Hematopoietic multipotent progenitor cell (in vitro differentiated cells): ENCODE results near the gene PGLYRP1. TPM values are rescaled to one million over a fixed set of nuclear protein-coding genes. Genes with fewer than 3 reads are reported as not detected.

Experiments used
- DNase-seq, 3 donors: peaks; one replicate each; pipeline ENCODE4 v3.0.0-alpha.2; 2011 to 2015; ENCODE audit warnings: low read depth in 2 of 3, low spot score in 2 of 3
- total RNA-seq: library from RNA; depleted of rRNA; stranded (reverse); fragments of >200 nt; gene quantifications from one replicate; pipeline ENCODE4 v1.2.3, GENCODE V29; 2012

Gene PGLYRP1
- total RNA-seq, 1 donor, result 1.3 TPM

DNA sequence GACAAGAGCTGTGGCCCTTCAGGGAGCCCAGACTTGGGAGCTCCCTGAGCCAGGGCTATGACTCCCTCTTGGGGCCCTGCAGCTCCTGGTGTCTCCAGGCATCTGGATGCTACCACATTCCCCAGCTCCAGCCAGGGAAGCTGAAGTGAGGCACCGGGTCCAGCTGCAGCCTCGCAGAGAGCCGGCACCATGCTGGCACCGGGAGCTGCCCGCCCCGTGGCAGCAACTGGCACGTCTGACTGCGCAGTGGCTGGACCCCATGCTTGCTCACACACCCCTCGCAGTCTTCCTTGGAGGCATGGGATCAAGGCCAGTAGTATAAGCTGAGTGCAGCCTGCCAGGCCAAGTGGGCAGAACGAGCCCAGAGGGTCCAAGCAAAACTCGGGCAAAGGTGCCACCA lies 10.5 kb upstream of the PGLYRP1 start:
- no peak for DNase-seq

- DNase-seq, result no peak
These were observed 9.8 kb upstream of the PGLYRP1 start for GRCh38 chr19:46032597-46033025.

- no peak for DNase-seq
These were observed 9.1 kb upstream of the PGLYRP1 start for GRCh38 chr19:46031781-46032596.

DNA sequence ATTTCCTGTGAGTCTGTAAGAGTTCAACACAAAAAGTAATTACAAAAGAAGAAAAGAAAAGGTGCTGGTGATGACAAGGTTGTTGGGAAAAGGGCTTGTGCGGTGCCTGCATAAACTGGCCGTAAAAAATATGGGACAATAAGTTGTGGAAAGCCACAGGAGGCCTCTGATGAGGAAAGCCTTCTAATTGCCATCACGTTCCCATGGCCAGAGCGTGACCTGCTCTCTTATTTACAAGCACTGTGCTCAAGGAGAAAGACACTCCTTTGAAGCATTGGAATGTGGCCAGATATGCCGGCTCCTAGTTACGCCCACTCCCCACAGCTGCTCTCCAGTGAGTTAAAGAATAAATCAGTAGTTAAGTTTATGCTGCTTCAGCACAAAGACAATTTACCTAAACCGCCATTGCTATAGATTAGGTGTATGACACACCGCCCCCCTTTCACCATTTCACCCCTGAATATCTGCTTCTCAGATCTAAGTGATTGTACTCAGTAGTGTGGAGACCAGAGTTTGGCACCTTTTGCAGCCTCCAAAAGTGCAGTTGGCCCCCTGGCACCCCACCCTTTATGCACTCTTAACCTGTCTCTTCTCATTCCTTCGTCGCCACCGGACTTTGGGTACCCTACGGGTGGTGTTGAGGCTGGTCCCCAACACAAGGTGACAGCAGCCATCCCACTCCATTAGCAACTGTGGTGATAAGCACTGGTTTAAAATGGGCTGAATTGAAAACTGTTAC lies 8.1 kb upstream of the PGLYRP1 start:
- no peak for DNase-seq

DNA sequence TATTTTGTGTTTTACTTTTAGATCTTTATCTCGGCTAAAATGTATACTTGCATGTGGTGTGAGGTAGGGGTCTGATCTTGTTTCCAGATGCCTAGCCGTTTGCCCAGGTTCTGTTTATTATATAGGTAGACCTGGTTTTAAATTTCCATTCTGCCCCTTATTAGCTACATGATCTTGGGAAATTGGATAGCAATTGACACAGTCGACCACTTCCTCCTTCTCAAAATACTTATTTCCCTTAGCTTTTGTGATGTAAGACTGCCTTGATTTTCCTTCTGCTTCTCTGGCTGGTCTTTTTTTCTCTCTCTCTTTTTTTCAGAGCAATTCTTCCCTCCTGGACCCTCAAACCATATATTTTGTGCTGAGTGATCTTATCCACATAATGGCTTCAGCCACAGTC lies 3.0 kb upstream of the PGLYRP1 start:
- no peak for DNase-seq

GRCh38 chr19:46023311-46023779 lies 492 bp upstream of the PGLYRP1 start:
- DNase-seq, result no peak

- no peak for DNase-seq
These were observed 807 bp downstream of the PGLYRP1 start for GRCh38 chr19:46022061-46022430.

- no peak for DNase-seq
These were observed 1.3 kb downstream of the PGLYRP1 start for GRCh38 chr19:46021531-46022041.

DNA sequence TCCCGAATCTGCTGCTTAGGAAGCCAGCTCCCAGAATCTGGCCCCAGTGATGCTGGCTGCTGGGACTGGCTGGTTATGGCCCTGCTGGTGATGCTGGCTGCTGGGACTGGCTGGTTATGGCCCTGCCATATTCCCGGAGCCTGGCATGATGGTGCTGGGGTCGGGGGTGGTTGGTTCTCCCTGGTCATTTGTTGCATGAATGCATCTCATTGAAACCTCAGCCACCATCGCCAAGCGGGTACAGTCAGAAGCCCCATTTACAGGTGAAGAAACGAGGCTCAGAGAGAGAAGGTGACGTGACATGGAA lies 2.1 kb downstream of the PGLYRP1 start:
- no peak for DNase-seq

DNA sequence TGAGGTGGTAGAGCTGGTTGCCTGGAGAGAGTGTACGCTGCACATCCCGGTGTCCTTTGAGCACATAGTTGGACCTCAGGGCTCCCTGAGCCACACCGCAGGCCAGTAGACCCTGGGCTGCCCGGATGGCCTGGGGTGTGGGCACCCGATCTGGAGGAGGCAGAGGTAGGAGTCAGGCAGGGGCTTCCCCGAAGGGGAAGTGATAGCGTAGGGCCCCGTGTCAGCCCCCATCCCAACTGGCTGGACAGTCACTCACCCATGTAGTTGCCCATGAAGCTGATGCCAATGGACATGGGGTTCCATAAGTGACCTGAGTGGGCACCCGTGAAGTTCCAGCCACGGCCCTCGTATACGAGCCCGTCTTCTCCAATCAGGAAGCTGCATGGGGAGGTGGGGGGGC lies 3.6 kb downstream of the PGLYRP1 start:
- DNase-seq, result no peak

- no peak for DNase-seq
These were observed 4.1 kb downstream of the PGLYRP1 start for GRCh38 chr19:46018729-46019251.

- DNase-seq, result no peak
These were observed 4.8 kb downstream of the PGLYRP1 start for GRCh38 chr19:46017874-46018675.

- no peak for DNase-seq
These were observed 5.8 kb downstream of the PGLYRP1 start for GRCh38 chr19:46017095-46017429.

- DNase-seq, result peak; percentile 62 to 73 (median 70)
These were observed 6.3 kb downstream of the PGLYRP1 start for GRCh38 chr19:46016426-46017094.

- peak in 1 of 3 donors; percentile 35 for DNase-seq
These were observed 7.0 kb downstream of the PGLYRP1 start for GRCh38 chr19:46015687-46016425.

DNA sequence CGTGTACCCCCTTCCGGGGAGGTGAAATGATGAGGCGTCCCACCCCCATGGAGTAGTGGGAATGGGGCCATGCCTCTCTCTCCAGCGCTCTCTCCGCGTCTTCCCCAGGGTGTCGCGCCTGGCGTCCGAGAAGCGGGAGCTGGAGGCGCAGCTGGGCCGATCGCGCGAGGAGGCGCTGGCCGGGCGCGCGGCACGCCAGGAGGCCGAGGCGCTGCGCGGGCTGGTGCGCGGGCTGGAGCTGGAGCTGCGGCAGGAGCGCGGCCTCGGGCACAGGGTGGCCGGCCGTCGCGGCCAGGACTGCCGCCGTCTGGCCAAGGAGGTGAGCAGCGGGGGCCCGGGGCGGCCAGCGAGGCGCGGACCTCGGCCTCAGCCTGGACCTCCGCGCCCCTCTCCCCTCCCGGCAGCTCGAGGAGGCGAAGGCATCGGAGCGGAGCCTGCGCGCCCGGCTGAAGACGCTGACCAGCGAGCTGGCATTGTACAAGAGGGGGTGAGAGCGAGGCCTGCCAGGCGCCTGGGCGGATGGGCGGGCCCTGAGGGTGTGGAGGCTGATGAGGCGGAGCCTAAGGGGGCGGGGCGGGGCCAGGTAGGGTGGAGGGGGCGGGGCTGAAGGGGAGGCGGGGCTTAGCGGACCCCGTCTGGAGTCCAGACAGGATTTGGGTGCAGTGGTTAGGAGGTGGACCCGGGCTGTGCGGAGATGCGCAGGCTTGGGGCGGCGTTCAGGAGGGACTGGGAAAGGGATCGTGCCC lies 7.7 kb downstream of the PGLYRP1 start:
- DNase-seq, result peak; percentile 32 to 58 (median 57)

- no peak for DNase-seq
These were observed 8.3 kb downstream of the PGLYRP1 start for GRCh38 chr19:46014534-46014933.

DNA sequence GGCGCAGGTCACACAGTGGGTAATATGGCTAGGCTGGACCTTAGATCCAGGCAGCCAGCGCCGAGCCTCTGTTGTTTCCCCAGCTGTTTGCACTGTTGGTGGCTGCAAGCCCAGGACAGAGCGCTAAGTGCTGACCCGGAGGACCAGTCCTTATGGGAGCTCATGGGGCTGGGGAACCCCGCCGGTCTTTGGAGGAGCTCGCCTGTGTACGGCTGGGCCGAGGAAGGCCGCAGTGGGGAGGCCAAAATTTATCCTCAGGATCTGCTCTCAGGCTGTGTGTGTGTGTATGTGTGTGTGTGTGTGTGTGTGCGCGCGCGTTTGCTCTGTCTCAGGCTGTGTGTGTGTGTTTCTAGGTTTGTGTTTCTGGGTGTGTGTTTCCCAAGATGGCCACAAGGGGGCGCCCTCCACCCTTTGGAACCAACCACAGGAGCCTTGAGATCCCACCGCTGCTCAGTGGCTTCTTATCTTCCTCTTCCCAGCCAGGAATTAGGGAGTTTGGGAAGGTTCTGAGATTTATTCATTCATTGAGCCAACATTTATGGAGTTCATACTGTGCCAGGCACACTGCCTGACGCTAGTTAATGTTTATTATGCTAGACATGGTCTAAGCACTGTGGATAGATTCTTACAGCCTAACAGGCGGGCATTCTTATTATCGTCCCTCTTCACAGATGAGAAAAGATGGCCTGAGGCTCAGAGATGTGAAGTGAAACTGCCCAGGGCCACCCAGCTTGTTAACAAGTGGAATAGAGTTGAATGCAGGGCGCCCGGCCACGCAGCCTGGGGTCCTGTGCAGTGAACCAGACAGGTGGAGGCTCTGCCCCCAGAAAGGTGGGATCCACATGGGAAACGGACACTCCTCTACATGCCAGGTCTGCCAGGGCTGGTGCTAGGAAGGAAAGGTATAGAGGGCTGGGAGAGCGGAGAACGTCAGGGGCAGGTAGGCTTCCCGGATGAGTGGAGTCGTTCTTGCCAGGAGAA lies 13.0 kb downstream of the PGLYRP1 start:
- DNase-seq, result peak; percentile 60 to 73 (median 63)
